Testis (tissue), 2 donors: Measurements from ENCODE around the gene FYN.

Source experiments
- CTCF ChIP-seq, 3 experiments: fragments of 450-650 bp in 2 of 3; fragments of 200-600 bp in 1 of 3; sonication (generic) in 1 of 3; IDR thresholded peaks; one replicate each; pipeline ENCODE4 v1.5.1; 2016 to 2019; ENCODE audit warnings: antibody characterized with exemption in 3 of 3, mild to moderate bottlenecking in 2 of 3, moderate library complexity in 1 of 3
- POLR2A ChIP-seq: fragments of 450-650 bp; IDR thresholded peaks from one replicate; pipeline ENCODE4 v1.6.1; 2017; ENCODE audit warnings: antibody characterized with exemption, mild to moderate bottlenecking, moderate library complexity

- TF ChIP-seq CTCF (IDR thresholded peaks at IDR 0.05), result no peak
- no peak for TF ChIP-seq POLR2A
Observed at GRCh38 chr6:111832833-111833418, 40.3 kb downstream of the FYN start.
